ES-I3 (cell line): ENCODE results near the gene SPDYE18.
"Not testable (repeated sequence)": the region's sequence is repeated elsewhere in the genome, so short reads cannot be mapped to it uniquely, and the experiment has no call there.

Experiments used
- H3K36me3 ChIP-seq: 2 replicates; pipeline ENCODE4 v1.6.1; 2013; ENCODE audit warnings: mild to moderate bottlenecking, low read length, control low read depth, moderate library complexity; ENCODE audit not compliant: insufficient read depth
- H3K4me1 ChIP-seq: 2 replicates; pipeline ENCODE4 v1.6.1; 2013; ENCODE audit warnings: mild to moderate bottlenecking, control low read depth, low read length; ENCODE audit not compliant: insufficient read depth
- H3K9ac ChIP-seq: 2 replicates; pipeline ENCODE4 v1.6.1; 2013; ENCODE audit warnings: low read depth, mild to moderate bottlenecking, low read length, moderate library complexity
- H3K9me3 ChIP-seq: 2 replicates; pipeline ENCODE4 v1.6.1; 2013; ENCODE audit warnings: mild to moderate bottlenecking, low read length, moderate library complexity; ENCODE audit not compliant: control insufficient read depth, insufficient read depth

SPDYE18 gene

DNA sequence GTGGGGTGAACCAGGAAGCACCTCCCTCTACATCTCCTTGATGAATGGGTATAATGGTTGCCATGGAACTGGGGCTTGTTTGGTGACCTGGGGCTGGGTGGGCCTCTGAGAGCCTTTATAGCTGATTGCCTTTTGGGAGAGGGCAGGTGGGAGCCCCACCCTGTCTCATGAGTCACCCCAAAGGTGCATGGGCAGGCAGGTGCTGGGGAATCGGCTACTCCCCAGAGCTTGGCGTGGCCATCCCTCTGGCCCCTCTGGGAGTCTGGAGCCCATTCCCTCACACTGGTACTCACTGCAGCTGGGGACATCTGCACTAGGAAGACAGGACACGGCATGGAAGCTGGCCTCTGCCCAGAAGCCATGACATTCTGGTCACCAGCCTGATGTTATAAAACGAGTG lies at the start of gene SPDYE18:
Gene SPDYE18, minus strand, starts transcription at position 2 of the 400 bp plus-strand sequence. CDS start 2,046 bp downstream, outside the sequence.
- not testable (repeated sequence) for H3K9me3 ChIP-seq, H3K9ac ChIP-seq, H3K36me3 ChIP-seq, H3K4me1 ChIP-seq

- H3K36me3 ChIP-seq, H3K9ac ChIP-seq, H3K9me3 ChIP-seq, H3K4me1 ChIP-seq: not testable (repeated sequence)
These were observed 46.0 kb upstream of the SPDYE18 start for GRCh38 chr7:77108362-77108761.

DNA sequence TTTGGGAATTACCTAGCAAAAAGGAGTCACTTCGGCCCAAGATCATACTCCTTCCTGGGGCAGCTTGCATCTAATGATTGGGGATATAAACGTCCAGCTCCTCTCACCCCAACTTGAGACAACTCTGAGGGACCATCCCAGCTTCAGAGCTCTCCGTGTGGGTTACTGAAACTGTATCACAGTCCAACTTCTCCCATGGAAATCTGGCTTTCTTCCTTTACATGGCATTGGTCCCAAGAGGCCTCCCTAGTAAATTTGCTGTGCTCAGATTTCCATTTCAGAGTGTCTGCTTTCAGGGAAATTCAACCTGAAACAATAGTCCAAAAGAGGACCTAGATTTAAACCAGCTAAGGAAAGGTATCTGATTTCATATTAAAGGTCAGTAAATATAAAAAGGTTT lies 45.3 kb upstream of the SPDYE18 start:
- not testable (repeated sequence) for H3K9ac ChIP-seq, H3K9me3 ChIP-seq, H3K4me1 ChIP-seq, H3K36me3 ChIP-seq

DNA sequence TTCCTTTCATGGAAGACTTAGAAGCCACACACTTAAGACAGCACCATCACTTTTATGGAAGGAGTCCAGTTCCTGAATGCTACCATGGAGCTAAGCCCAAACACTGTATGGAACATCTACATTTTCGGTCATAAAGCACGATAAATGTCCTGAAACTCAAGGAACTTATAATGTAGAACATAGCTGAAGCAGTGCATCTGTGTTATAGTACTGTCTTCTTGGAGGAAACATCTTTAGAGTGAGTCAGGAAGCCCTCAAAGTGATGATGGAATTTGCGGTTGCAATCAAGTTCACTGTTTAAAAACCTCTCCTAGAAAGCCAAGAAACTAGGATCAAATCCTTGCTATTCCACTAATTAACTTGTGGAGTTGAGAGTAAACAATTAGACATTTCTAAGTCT lies 43.5 kb upstream of the SPDYE18 start:
- not testable (repeated sequence) for H3K9ac ChIP-seq, H3K36me3 ChIP-seq, H3K4me1 ChIP-seq, H3K9me3 ChIP-seq

DNA sequence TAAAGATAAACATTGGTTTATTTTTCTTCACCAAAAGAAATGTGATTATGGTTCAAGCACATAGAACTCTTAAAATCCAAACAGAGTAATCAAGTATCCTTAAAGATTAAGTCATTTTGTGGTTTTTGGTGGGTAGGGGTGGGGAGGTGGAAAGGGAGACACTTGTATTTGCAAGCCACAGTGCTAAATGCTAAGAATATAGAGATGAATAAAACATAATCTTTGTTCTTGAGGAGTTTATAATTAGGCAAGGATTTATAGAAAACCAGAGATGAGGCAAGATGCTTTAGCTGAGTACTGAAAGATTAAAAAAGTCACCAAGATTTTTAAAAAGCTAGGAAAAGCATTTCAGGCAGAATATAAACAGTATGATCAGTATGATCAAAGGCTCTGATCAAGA lies 40.3 kb upstream of the SPDYE18 start:
- not testable (repeated sequence) for H3K36me3 ChIP-seq, H3K4me1 ChIP-seq, H3K9ac ChIP-seq, H3K9me3 ChIP-seq

- not testable (repeated sequence) for H3K9me3 ChIP-seq, H3K36me3 ChIP-seq, H3K9ac ChIP-seq, H3K4me1 ChIP-seq
These were observed 38.8 kb upstream of the SPDYE18 start for GRCh38 chr7:77101187-77101586.

DNA sequence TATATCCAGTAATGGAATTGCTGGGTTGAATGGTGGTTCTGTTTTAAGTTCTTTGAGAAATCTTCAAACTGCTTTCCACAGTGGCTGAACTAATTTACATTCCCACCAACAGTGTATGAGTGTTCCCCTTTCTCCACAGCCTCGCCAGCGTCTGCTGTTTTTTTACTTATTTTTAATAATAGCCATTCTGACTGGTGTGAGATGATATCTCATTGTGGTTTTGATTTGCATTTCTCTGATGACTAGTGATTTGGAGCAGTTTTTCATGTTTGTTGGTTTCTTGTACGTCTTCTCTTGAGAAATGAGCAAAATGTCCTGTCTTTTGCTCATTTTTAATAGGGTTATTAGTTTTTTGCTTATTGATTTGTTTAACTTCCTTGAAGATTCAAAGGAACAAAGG lies 38.1 kb upstream of the SPDYE18 start:
- H3K9ac ChIP-seq, H3K9me3 ChIP-seq, H3K4me1 ChIP-seq, H3K36me3 ChIP-seq: not testable (repeated sequence)

GRCh38 chr7:77092301-77092700 lies 29.9 kb upstream of the SPDYE18 start:
- H3K9me3 ChIP-seq, H3K36me3 ChIP-seq, H3K4me1 ChIP-seq, H3K9ac ChIP-seq: not testable (repeated sequence)

- not testable (repeated sequence) for H3K9ac ChIP-seq, H3K9me3 ChIP-seq, H3K36me3 ChIP-seq, H3K4me1 ChIP-seq
These were observed 19.8 kb upstream of the SPDYE18 start for GRCh38 chr7:77082192-77082591.

- H3K4me1 ChIP-seq, H3K36me3 ChIP-seq, H3K9ac ChIP-seq, H3K9me3 ChIP-seq: not testable (repeated sequence)
These were observed 17.9 kb upstream of the SPDYE18 start for GRCh38 chr7:77080236-77080635.

DNA sequence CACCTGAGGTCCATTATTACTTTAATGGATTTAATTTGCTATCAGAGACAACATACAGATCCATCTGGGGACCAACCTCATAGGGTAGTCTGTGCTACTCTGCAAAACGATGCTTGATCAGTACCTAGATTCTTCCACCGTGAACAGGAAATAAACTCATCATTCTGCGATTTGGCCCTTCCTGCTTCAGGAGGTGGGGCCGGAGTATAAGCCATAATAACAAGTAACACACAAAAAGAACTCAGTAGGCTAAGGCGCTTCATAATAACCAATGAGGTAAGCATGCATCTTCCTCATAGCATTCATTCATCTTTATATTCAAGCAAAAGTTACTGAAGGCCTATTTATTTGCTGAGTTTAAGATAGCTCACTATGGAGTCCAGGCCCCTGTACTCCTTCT lies 17.3 kb upstream of the SPDYE18 start:
- H3K9ac ChIP-seq, H3K36me3 ChIP-seq, H3K9me3 ChIP-seq, H3K4me1 ChIP-seq: not testable (repeated sequence)

GRCh38 chr7:77079112-77079511 lies 16.8 kb upstream of the SPDYE18 start:
- not testable (repeated sequence) for H3K36me3 ChIP-seq, H3K9me3 ChIP-seq, H3K4me1 ChIP-seq, H3K9ac ChIP-seq

GRCh38 chr7:77077060-77077459 lies 14.7 kb upstream of the SPDYE18 start:
- not testable (repeated sequence) for H3K4me1 ChIP-seq, H3K36me3 ChIP-seq, H3K9ac ChIP-seq, H3K9me3 ChIP-seq

GRCh38 chr7:77074786-77075396 lies 12.5 kb upstream of the SPDYE18 start:
- H3K4me1 ChIP-seq, H3K9ac ChIP-seq, H3K36me3 ChIP-seq, H3K9me3 ChIP-seq: not testable (repeated sequence)

DNA sequence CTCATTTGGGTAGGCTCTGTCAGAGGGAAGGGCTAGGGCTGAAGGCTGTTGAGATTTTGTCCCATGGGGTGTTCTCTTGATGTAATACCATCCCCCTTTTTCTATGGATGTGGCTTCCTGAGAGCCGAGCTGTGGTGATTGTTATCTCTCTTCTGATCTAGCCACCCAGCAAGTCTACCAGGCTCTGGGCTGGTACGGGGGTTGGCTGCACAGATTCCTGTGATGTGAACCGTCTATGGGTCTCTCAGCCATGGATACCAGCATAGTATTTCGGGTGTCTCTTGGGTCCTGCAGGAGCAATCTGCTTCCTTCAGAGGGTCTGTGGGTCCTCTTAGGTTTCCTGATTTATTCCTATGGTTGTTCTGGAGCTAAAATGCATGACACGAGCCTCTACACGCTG lies 8.8 kb upstream of the SPDYE18 start:
- not testable (repeated sequence) for H3K9ac ChIP-seq, H3K9me3 ChIP-seq, H3K36me3 ChIP-seq, H3K4me1 ChIP-seq

GRCh38 chr7:77065869-77066268 lies 3.5 kb upstream of the SPDYE18 start:
- H3K9ac ChIP-seq, H3K36me3 ChIP-seq, H3K9me3 ChIP-seq, H3K4me1 ChIP-seq: not testable (repeated sequence)
